ENCODE data around the gene SCEL. TPM values are rescaled to one million over a fixed set of nuclear protein-coding genes. Genes with fewer than 3 reads are reported as not detected.

SCEL gene
- total and polyA plus RNA-seq, 4 donors = 0.10 to 0.12 (median 0.11) TPM; not detected in 1

DNA sequence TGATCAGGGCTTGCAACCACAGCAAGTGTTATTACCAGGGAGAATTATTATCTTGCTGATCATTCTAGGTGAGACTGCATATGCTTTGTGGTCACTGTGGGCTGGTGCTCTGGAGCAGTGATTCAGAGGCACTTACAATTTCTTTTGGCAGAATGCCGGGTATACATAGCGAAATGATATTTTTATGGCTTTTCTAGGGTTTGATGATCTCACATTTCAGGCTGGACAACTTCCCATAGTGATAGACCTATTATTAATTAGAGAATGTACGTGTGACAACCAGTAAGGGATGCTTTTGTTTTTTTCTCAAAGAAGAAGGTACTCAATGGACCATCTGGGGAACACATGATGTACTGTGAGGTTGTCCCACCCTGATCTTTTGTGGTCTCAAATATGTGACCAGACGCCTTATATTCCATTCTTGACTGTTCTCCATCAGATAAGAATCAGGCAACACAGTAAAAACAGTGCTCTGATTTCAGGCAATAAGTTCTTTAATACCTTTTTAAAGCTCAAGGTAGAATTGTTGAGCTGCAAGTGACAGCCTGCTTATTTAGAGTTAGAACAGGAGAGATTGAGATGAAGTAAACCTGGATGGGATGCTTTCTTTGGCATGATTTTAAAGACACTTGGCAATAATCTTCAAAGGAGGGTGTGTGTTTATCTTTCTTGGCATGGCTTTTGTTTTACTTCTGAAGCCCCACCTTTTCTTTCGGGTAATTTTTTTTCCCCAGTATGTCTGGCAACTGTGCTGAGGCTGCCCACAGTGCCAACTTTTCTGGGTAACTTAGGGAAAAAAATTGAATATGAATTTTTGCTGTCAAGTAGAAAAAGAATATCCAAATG, 27.4 kb upstream of the SCEL start:
- H3K4me1 ChIP-seq (ENCODE audit: control insufficient read depth, insufficient read depth, low read length) = no peaks in the 10 kb centered on the region
- no CpG with 5 or more reads among the region's 5 CpGs for WGBS (ENCODE audit: insufficient coverage)
- DNase-seq (ENCODE audit: low read depth in 4 of 6, low spot score in 6 of 6) = peak in 1 of 6 donors; percentile 31
- H3K4me3 ChIP-seq (ENCODE audit: low read depth, low read length) = no peak overlapping the region
- H3K9me3 ChIP-seq (ENCODE audit: control insufficient read depth, insufficient read depth, low read length) = no peaks in the 10 kb centered on the region
- no peak overlapping the region for H3K27ac ChIP-seq (ENCODE audit: low read depth, low read length)
- H3K36me3 ChIP-seq (ENCODE audit: control insufficient read depth, insufficient read depth, low read length) = no peaks in the 10 kb centered on the region
- H3K27me3 ChIP-seq (ENCODE audit: control insufficient read depth, insufficient read depth, low read length) = no peaks in the 10 kb centered on the region

DNA sequence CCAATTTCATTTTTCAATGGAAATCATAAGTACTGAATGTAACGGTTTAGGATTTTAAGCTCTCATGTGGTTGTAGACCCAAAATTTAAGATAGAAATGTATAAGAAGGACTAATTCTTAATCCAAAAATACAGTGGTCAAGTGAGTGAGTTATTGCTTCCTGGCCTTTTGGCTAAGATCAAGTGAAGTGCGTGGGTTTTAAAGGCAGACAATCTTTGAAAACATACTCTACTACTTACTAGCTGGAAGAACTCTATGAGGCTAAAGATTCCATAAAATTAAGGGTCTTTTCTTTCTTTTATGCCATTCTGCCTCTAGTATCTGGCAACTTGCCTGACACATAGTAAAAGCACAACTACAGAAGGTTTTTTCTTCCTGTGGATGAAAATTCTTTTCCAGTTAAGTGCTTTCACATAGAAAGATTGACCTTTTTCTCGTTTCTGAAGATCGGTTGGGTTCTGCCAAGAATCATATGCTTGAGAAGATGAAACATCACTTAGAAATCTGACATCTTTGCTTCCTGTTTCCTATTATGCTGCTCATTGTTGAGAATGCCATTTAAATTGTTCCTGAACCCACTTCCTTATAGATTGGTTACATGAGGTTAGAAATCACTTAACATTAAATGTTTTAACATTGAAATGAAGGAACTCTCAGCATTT, 26.4 kb upstream of the SCEL start:
- H3K27ac ChIP-seq (ENCODE audit: low read depth, low read length) = no peak overlapping the region
- H3K9me3 ChIP-seq (ENCODE audit: control insufficient read depth, insufficient read depth, low read length) = no peaks in the 10 kb centered on the region
- no peak overlapping the region for H3K4me3 ChIP-seq (ENCODE audit: low read depth, low read length)
- no CpG with 5 or more reads among the region's 4 CpGs for WGBS (ENCODE audit: insufficient coverage)
- H3K36me3 ChIP-seq (ENCODE audit: control insufficient read depth, insufficient read depth, low read length) = no peaks in the 10 kb centered on the region
- no peaks in the 10 kb centered on the region for H3K27me3 ChIP-seq (ENCODE audit: control insufficient read depth, insufficient read depth, low read length)
- peak in 2 of 6 donors; percentile 22 to 55 for DNase-seq (ENCODE audit: low read depth in 4 of 6, low spot score in 6 of 6)
- no peaks in the 10 kb centered on the region for H3K4me1 ChIP-seq (ENCODE audit: control insufficient read depth, insufficient read depth, low read length)

DNA sequence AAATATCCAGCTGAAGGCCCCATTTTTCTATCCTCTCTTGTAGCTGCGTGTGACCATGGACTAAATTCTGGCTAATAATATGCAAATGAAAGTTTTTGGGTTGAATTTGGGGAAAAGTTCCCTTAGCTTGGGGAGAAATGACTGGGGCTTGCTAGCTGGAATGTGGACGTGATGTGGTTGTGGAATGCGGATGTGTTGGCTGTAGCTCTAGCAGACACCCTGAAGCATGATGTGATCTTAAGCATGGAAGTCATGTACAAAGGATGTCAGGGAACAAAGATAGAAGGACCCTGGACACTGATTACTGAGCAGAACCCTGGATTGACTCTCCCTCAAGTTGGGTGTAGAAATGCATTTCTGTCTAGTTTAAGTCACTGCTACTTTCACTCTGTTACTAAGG, 25.4 kb upstream of the SCEL start:
- no peaks in the 10 kb centered on the region for H3K9me3 ChIP-seq (ENCODE audit: control insufficient read depth, insufficient read depth, low read length)
- WGBS (ENCODE audit: insufficient coverage) = 100% methylated on average over 2 of the region's 3 CpGs
- H3K4me1 ChIP-seq (ENCODE audit: control insufficient read depth, insufficient read depth, low read length) = no peaks in the 10 kb centered on the region
- no peak overlapping the region for H3K4me3 ChIP-seq (ENCODE audit: low read depth, low read length)
- DNase-seq (ENCODE audit: low read depth in 4 of 6, low spot score in 6 of 6) = no peak
- no peaks in the 10 kb centered on the region for H3K27me3 ChIP-seq (ENCODE audit: control insufficient read depth, insufficient read depth, low read length)
- H3K27ac ChIP-seq (ENCODE audit: low read depth, low read length) = no peak overlapping the region
- no peaks in the 10 kb centered on the region for H3K36me3 ChIP-seq (ENCODE audit: control insufficient read depth, insufficient read depth, low read length)

DNA sequence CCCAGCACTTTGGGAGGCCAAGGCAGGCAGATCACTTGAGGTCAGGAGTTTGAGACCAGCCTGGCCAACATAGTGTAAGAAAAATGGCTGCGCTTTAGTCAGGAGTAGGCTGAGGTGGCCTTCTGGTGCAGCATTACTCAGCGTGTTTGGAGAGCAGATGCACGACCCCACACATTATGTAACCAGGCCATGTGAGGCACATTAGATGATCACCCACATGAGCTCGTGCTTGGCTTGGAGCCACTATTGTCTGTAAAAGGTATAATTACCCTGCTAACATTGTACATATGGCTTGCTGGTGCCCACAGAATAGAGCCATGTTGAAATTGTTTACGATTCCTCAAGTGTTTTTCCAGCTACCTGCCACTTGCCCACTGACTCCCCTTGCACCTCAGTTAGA, 24.0 kb upstream of the SCEL start:
- 100% methylated on average over 2 of the region's 5 CpGs for WGBS (ENCODE audit: insufficient coverage)

DNA sequence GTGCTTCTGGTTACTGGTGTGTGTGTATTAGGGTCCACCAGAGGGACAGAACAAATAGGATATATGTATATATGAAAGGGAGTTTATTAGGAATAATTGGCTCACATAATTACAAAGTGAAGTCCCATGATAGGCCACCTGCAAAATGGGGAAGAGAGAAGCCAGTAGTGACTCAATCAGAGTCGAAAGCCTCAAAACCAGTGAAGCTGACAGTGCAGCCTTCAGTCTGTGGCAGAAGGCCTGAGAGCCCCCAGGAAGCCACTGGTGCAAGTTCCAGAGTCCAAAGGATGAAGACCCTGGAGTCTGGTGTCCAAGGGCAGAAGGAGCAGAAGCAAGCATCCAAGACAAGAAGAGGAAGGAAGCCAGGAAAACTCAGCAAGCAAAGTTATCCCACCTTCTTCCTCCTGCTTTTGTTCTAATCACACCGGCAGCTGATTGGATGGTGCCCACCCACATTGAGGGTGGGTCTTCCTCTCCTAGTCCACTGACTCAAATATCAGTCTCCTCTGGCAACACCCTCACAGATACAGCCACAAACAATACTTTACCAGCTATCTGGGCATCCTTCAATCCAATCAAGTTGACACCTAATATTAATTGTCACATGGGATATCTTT, 21.7 kb upstream of the SCEL start:
- DNase-seq (ENCODE audit: low read depth in 4 of 6, low spot score in 6 of 6) = no peak
- Histone ChIP-seq H3K4me3 (ENCODE audit: low read depth, low read length) (no peak overlapping the region), H3K36me3 (ENCODE audit: control insufficient read depth, insufficient read depth, low read length) (no peaks in the 10 kb centered on the region), H3K4me1 (ENCODE audit: control insufficient read depth, insufficient read depth, low read length) (no peaks in the 10 kb centered on the region), H3K27me3 (ENCODE audit: control insufficient read depth, insufficient read depth, low read length) (no peaks in the 10 kb centered on the region), H3K27ac (ENCODE audit: low read depth, low read length) (no peak overlapping the region), H3K9me3 (ENCODE audit: control insufficient read depth, insufficient read depth, low read length) (no peaks in the 10 kb centered on the region)
- WGBS (ENCODE audit: insufficient coverage) = 94% methylated on average over 2 of the region's 2 CpGs

More for the DNA sequence above, 24.0 kb upstream of the SCEL start:
- no peak overlapping the region for H3K4me3 ChIP-seq (ENCODE audit: low read depth, low read length)
- no peaks in the 10 kb centered on the region for H3K4me1 ChIP-seq (ENCODE audit: control insufficient read depth, insufficient read depth, low read length)
- no peaks in the 10 kb centered on the region for H3K36me3 ChIP-seq (ENCODE audit: control insufficient read depth, insufficient read depth, low read length)
- no peak for DNase-seq (ENCODE audit: low read depth in 4 of 6, low spot score in 6 of 6)
- H3K27ac ChIP-seq (ENCODE audit: low read depth, low read length) = no peak overlapping the region
- H3K27me3 ChIP-seq (ENCODE audit: control insufficient read depth, insufficient read depth, low read length) = no peaks in the 10 kb centered on the region
- no peaks in the 10 kb centered on the region for H3K9me3 ChIP-seq (ENCODE audit: control insufficient read depth, insufficient read depth, low read length)

DNA sequence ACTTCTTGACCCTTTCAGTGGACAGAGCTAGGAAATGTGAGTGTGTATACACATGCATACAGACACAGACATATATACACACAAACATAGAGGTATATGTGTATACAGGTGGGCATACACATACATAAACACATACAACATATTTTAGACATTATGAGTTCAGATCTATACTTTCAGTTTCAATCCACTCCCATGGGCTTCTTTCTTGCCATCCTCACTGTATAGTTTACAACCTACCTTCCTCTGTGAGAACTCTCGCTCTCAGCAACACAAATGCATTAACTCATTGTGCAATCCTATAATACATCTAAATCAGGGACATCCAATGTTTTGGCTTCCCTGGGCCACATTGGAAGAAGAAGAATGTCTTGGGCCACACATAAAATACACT, 21.2 kb upstream of the SCEL start:
- WGBS (ENCODE audit: insufficient coverage) = 83% methylated on average over 1 of the region's 1 CpG
- H3K9me3 ChIP-seq (ENCODE audit: control insufficient read depth, insufficient read depth, low read length) = no peaks in the 10 kb centered on the region
- H3K27ac ChIP-seq (ENCODE audit: low read depth, low read length) = no peak overlapping the region
- DNase-seq (ENCODE audit: low read depth in 4 of 6, low spot score in 6 of 6) = no peak
- no peaks in the 10 kb centered on the region for H3K27me3 ChIP-seq (ENCODE audit: control insufficient read depth, insufficient read depth, low read length)
- H3K36me3 ChIP-seq (ENCODE audit: control insufficient read depth, insufficient read depth, low read length) = no peaks in the 10 kb centered on the region
- no peak overlapping the region for H3K4me3 ChIP-seq (ENCODE audit: low read depth, low read length)
- H3K4me1 ChIP-seq (ENCODE audit: control insufficient read depth, insufficient read depth, low read length) = no peaks in the 10 kb centered on the region

DNA sequence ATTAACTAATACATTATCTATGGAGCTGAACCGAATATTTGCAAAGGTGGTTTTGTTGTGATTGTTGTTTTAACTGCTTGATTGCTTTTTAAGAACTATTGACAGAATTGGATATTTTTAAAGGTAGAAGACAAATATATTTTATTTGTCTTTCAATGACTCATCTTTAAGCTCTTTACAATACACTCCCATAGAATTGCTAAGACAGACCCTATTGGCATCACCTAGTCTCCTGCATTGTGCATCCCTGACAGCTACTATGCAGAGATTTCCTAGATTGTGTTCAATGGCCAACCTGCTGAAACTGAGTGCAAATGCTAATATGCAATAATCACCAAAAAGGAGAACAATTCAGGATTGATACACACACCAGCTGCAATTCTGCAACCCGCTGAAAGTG, 19.7 kb upstream of the SCEL start:
- Histone ChIP-seq H3K4me3 (ENCODE audit: low read depth, low read length) (no peak overlapping the region), H3K4me1 (ENCODE audit: control insufficient read depth, insufficient read depth, low read length) (no peaks in the 10 kb centered on the region), H3K36me3 (ENCODE audit: control insufficient read depth, insufficient read depth, low read length) (no peaks in the 10 kb centered on the region), H3K9me3 (ENCODE audit: control insufficient read depth, insufficient read depth, low read length) (no peaks in the 10 kb centered on the region), H3K27ac (ENCODE audit: low read depth, low read length) (no peak overlapping the region), H3K27me3 (ENCODE audit: control insufficient read depth, insufficient read depth, low read length) (no peaks in the 10 kb centered on the region)
- WGBS (ENCODE audit: insufficient coverage) = no CpG with 5 or more reads among the region's 2 CpGs
- DNase-seq (ENCODE audit: low read depth in 4 of 6, low spot score in 6 of 6) = no peak

DNA sequence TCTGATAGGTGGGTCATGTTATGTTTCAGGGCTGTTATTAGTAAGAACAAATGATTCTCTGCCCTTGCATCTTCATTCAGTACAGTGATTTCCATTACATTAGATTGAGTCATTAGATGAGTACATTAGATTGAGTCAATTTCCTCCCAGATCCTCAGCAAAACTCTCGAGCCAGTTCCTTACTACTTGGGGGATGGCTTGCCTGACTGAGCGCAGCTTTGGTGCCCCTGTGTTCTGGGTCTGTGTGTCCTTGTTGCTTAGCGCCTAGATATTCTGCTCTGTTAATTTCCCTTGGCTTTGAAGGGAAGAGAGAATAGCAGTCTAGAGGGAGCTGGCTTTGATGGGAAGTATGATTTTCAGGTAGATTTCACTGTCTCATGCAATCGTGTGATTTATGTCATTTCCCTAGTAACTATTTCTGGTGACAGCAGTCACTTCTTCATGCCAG, 19.1 kb upstream of the SCEL start:
- no peaks in the 10 kb centered on the region for H3K4me1 ChIP-seq (ENCODE audit: control insufficient read depth, insufficient read depth, low read length)
- DNase-seq (ENCODE audit: low read depth in 4 of 6, low spot score in 6 of 6) = peak in 1 of 6 donors; percentile 64
- no peaks in the 10 kb centered on the region for H3K9me3 ChIP-seq (ENCODE audit: control insufficient read depth, insufficient read depth, low read length)
- no peaks in the 10 kb centered on the region for H3K36me3 ChIP-seq (ENCODE audit: control insufficient read depth, insufficient read depth, low read length)
- no peak overlapping the region for H3K27ac ChIP-seq (ENCODE audit: low read depth, low read length)
- no peaks in the 10 kb centered on the region for H3K27me3 ChIP-seq (ENCODE audit: control insufficient read depth, insufficient read depth, low read length)
- no peak overlapping the region for H3K4me3 ChIP-seq (ENCODE audit: low read depth, low read length)
- WGBS (ENCODE audit: insufficient coverage) = no CpG with 5 or more reads among the region's 4 CpGs

DNA sequence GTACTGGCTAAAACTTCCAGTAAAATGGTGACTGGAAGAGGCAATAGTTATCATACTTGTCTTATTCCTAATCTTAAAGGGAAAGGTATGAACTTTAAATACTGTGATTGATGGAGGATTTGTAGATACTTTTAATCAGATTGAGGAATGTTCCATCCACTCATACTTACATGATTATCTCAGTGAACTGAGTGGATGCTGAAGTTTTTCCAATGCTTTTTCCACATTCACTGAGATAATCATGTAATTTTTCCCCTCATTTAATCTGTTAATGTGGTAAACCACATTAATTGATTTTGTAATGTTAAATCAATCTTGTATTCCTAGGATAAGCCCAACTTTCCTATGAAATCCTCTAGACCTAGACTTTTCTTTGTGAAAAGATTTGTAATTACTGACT, 17.2 kb upstream of the SCEL start:
- Histone ChIP-seq H3K4me3 (ENCODE audit: low read depth, low read length) (no peak overlapping the region), H3K9me3 (ENCODE audit: control insufficient read depth, insufficient read depth, low read length) (no peaks in the 10 kb centered on the region), H3K4me1 (ENCODE audit: control insufficient read depth, insufficient read depth, low read length) (no peaks in the 10 kb centered on the region), H3K27me3 (ENCODE audit: control insufficient read depth, insufficient read depth, low read length) (no peaks in the 10 kb centered on the region), H3K27ac (ENCODE audit: low read depth, low read length) (no peak overlapping the region), H3K36me3 (ENCODE audit: control insufficient read depth, insufficient read depth, low read length) (no peaks in the 10 kb centered on the region)
- no peak for DNase-seq (ENCODE audit: low read depth in 4 of 6, low spot score in 6 of 6)

All from spinal cord (tissue), 10 donors.